Measurements from ENCODE around the gene NPFFR1.

NPFFR1 gene

DNA sequence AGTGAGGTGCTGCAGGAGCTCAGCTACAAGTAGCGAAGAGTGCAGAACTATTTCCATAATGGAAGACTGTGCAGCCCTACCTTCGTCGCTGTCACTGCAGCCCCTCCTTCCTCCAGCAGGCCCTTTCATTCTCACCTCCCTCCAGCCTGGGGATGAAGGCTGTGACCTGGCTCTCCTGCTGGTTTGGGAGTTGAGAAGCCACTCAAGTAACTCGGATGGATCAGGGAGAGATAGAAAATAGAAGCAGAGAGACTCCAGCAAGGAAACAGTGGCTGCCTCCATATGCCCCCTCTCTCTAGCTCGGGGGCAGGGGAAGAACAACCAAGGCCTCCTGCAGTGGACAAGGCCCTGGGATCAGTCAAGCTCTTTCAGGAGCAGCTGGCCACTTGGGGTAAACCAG is 37.4 kb upstream of the NPFFR1 start:
- no peak for TF ChIP-seq GATA2 (IDR thresholded peaks at IDR 0.05; ENCODE audit: low read depth, low read length)
- TF ChIP-seq GATA3 (IDR thresholded peaks at IDR 0.05; ENCODE audit: low read depth, low read length), result no peak

DNA sequence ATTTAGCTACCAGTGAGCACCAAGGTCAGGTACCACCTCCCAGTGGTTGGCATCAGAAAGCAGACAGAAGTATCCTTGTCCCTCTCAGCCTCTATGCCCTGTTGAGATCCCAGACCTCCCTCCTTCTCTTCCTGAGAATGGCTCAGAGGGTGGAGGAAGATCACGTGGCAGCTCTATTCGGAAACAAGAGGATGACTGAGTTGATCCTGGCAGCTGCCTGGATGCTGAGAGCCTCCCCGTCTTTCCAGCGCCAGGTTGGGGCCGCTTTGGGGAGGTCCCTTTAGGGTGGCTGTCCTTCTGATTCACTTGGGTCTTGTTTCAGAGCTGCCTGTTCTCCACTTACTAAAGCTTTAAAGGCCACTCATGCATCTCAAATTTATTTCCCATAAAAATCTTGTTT is 36.9 kb upstream of the NPFFR1 start:
- TF ChIP-seq GATA3 (IDR thresholded peaks at IDR 0.05; ENCODE audit: low read depth, low read length) (no peak), GATA2 (IDR thresholded peaks at IDR 0.05; ENCODE audit: low read depth, low read length) (no peak)

DNA sequence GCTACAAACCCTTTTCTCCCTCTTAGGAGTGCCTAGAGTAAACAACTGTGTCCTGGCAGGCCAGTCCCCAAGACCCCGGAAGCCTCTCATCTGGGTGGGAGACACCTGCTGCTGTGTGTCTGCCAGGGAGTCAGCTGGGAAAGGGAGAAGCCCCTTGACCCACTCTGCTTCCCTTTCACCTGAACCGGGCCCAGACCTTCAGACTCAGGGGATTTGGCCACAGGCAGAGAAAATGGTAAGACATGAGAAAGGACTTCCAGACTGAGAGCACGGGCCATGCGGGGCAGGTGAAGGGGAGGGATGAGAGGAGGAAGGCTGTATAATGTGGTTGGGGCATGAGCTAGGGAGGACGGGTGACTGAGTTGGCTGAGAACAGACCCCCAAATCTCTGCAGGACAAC is 36.0 kb upstream of the NPFFR1 start:
- TF ChIP-seq GATA3 (IDR thresholded peaks at IDR 0.05; ENCODE audit: low read depth, low read length) (no peak), GATA2 (IDR thresholded peaks at IDR 0.05; ENCODE audit: low read depth, low read length) (no peak)

DNA sequence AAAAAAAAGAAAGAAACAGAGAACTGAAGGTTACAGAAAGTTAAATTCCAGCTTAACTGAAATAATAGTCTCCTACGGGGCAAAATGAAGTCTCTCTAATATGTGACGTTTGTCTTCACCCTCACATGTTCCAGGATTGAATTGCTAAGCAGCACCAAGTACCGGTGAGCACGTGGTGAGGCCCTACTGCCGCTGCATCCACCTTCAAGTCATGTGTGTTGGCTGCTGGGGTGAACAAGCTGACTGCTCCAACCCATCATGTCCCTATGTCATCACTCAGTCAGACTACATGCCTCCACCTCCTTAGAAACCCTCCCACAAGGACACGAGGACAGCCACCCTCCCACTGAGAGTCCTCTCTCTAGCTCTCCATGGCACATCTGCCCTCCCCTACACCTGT is 35.4 kb upstream of the NPFFR1 start:
- TF ChIP-seq GATA3 (IDR thresholded peaks at IDR 0.05; ENCODE audit: low read depth, low read length) (no peak), GATA2 (IDR thresholded peaks at IDR 0.05; ENCODE audit: low read depth, low read length) (no peak)

DNA sequence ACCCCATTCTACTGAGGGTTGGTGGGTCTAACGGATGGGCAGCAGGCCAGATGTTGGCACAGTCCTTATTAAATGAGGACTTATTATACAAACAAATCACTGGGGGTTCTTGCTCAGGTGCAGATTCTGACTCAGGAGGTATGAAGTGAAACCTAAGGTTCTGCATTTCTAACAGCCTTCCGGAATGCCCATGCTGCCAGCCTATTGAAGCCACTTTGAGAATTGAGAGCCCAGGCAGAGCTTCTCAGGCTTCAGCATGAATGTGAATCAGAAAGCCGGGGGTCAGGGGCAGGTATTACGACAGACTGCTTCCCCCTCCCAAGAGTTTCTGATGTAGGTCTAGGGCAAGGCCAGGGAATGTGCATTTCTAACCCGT is 34.1 kb upstream of the NPFFR1 start:
- TF ChIP-seq GATA2 (IDR thresholded peaks at IDR 0.05; ENCODE audit: low read depth, low read length) (no peak), GATA3 (IDR thresholded peaks at IDR 0.05; ENCODE audit: low read depth, low read length) (no peak)

DNA sequence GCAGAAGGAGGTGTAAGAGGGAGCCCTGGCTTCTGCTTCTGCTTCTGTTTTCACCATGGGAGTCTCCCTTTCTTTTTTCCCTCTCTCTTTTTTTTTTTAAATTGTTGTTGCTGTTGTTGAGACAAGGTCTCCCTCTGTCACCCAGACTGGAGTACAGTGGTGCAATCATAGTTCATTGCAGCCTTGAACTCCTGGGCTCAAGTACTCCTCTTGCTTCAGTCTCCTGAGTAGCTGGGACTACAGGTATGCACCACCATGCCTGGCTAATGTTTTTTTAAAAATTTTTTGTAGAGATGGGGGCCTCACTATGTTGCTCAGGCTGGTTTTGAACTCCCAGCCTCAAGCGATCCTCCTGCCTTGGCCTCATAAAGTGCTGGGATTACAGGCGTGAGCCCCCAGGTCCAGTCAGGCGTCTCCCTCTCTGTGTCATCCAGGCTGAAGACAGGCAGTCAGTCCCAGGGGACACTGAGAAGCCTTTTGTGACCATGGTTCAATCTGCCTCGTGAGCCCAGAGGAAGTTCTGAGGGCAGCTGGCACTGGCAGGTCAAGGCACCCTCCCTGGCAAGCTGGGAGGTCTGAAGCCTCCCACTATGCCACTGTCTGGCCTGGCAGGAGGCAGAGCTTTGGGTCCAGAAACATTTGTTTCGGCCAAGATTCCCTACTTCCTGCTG is 33.6 kb upstream of the NPFFR1 start:
- TF ChIP-seq GATA2 (IDR thresholded peaks at IDR 0.05; ENCODE audit: low read depth, low read length), result no peak
- no peak for TF ChIP-seq GATA3 (IDR thresholded peaks at IDR 0.05; ENCODE audit: low read depth, low read length)

DNA sequence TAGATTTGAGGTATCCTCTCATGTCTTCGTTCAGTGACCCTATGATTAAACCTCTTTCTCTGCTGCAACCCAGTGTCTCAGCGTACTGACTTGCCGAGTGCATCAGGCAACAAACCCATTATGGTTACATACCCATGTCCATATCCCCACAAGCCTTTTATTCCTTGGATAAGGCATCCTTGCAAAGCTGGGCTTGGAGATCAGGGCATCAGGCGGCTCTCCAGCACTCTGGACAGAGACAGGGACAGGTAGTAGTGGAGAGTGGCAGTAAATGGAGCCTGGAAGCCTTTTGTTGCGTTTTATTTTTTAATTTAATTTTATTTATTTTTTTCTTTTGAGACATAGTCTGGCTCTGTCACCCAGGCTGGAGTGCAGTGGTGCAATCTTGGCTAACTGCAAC is 32.0 kb upstream of the NPFFR1 start:
- TF ChIP-seq GATA2 (IDR thresholded peaks at IDR 0.05; ENCODE audit: low read depth, low read length), result no peak
- no peak for TF ChIP-seq GATA3 (IDR thresholded peaks at IDR 0.05; ENCODE audit: low read depth, low read length)

DNA sequence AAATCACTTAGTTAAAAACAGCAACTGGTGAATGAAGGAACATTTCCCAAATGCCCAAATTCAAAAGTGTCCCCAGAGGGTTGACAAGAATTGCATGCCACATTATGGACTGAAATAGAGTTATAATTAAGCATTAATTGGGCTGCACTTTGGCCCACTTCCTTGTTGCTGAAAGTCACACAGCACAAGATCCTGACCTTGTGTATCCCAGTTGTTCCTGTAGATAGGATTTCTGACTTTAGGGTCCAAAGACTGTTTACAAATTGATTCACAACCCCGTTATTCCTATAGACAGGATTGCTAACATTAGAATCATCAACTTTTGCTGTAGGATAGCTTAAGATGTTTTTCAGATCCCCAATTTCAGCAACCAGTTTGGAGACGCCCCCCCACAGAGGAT is 31.5 kb upstream of the NPFFR1 start:
- TF ChIP-seq GATA2 (IDR thresholded peaks at IDR 0.05; ENCODE audit: low read depth, low read length), result no peak
- TF ChIP-seq GATA3 (IDR thresholded peaks at IDR 0.05; ENCODE audit: low read depth, low read length), result no peak

DNA sequence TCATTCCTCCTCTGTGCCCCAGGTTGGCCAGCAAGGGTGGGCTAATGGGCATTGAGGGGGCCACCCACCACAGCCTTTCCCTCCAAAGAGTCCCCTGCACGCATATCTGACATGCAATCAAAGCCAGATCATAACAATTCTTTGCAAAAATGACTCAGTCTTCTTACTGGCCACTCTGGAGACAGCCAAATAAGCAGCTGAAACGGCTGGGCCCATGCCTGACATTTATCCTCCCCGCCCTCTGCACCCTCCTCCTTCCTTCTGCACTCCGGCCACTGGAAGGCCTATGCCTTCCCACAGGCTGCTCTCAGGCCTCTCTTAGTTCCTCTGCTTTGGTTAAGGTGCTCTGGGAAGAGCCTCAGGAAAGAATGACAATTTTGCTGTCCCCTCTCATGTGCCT is 29.2 kb upstream of the NPFFR1 start:
- no peak for TF ChIP-seq GATA2 (IDR thresholded peaks at IDR 0.05; ENCODE audit: low read depth, low read length)
- no peak for TF ChIP-seq GATA3 (IDR thresholded peaks at IDR 0.05; ENCODE audit: low read depth, low read length)

DNA sequence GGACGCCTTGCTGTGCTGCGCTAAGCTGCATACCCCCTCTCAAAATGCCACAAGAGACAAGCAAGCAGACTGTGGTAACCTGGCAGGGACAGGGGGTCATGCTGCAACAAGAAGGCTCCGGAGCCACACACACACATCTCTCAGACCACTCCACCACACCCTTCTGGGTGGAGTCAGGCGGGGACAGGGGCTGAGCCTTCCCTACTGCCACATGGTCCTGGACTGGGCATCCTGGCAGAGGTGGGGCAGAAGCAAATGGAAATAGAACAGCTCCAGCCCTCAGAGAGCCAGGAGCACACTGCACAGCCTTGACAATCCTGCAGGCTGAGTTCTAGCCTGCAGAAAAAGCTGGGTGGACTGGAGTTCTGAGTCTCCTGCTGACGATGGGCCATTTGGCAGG is 28.4 kb upstream of the NPFFR1 start:
- TF ChIP-seq GATA2 (IDR thresholded peaks at IDR 0.05; ENCODE audit: low read depth, low read length), result no peak
- no peak for TF ChIP-seq GATA3 (IDR thresholded peaks at IDR 0.05; ENCODE audit: low read depth, low read length)

DNA sequence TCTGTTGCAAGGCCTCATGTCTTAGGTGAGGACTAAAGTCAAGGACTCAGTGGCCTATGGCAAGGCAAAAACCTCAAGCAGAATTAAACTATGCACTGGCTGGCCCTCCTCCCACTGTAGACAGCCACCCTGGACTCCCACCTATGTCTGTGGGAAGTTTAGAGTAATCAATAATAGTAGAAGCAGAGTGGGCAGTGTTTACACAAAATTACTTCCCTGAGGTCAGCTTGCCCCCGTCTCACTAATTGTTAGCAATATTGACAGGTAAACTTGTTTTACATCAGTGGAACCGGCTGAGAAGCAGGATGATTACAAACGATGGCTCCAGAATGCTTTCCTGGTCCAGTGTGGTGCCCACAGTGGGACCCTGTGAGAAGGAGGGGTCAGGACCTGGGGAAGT is 27.9 kb upstream of the NPFFR1 start:
- TF ChIP-seq GATA2 (IDR thresholded peaks at IDR 0.05; ENCODE audit: low read depth, low read length), result no peak
- no peak for TF ChIP-seq GATA3 (IDR thresholded peaks at IDR 0.05; ENCODE audit: low read depth, low read length)

DNA sequence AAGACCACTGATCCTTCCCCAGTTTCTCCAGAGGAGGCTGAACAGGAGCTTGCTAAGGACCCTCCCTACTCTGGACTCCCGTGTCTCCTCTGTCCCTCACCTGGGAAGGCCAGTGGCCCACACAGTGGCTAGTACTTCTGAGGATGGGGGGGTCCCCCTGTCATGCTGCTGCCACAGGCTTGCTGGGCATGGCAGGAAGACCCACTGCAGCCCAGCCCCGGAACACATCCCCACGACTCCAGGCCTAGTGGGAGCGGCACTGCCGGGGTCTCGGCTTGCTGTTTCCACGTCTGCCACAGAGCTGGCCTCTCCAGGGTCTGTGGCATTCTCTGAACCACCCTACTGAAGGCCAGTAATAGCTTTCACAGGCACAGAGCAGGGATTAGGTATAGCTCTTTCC is 25.9 kb upstream of the NPFFR1 start:
- no peak for TF ChIP-seq GATA2 (IDR thresholded peaks at IDR 0.05; ENCODE audit: low read depth, low read length)
- no peak for TF ChIP-seq GATA3 (IDR thresholded peaks at IDR 0.05; ENCODE audit: low read depth, low read length)

DNA sequence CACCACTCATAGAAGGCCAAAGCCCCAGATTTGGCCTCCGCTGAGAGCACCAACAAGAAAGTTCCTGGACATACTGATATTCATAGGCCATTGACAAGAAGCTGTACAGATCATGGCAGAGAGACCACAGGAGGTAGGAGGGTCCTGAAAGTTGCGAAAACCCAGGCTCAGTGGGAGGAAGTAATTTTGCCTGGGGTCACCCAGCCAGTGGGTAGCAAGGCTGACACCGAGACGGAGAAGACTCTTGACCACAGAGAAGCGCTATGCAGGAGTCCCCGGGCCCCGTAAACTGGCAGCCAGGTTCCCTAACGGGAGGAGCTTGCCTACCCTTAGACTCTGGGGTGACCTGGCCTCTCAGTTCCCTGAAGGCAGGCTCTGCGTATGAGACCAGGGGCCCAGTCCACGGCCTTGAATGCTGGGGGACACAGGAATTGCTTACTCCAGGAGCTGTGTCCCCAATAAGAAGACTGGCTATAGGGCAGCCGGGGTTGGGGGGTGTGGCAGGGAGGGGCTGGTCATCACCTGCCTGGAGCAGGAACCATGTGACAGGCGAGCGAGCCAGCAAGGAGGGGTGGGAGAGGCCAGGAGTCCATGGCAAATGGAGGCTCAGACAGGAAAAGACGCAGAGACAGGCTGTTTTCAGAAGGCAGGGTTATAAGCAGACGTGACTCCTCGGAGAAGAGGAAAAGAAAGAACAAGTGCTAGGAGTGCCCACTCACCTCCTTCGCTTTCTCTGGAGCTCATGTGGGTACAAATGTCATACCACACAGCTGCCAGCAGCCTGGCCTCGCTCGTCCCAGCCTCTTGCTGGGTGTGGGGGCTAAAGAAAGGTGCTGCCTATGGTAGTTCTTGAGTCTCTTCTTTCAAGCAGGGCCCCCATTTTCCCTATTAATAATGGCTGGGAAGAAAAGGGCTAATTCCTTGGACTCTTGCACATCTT is 24.6 kb upstream of the NPFFR1 start:
- TF ChIP-seq GATA2 (IDR thresholded peaks at IDR 0.05; ENCODE audit: low read depth, low read length) (no peak), GATA3 (IDR thresholded peaks at IDR 0.05; ENCODE audit: low read depth, low read length) (no peak)

DNA sequence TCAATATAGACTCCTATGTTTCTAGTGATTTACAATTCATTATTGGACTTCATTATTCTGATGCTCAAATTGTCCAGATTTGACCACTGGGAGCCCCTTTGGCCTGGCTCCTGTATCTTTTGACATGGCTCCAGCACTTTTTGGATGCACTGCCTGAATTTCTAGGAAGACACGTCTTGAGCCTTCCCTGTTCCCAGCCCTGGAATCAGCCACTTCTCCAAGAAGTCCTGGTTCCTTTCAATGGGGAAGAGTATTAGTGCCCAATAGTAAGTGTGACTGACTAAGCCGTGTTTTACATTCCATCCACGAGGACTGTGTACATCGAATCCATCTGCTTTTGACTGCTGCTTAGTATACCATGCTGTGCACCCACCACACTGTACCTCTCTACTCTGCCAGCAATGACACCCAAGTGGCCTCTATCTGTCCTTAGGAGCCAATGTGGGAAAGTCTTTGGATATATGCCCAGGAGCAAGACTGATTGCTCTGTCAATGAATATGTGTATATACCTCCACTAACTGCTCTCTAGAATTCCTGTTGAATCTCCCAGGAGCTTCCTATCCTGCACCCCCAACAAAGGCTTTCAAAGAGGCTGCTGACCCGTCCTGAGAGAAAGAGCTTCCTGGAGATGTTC is 23.2 kb upstream of the NPFFR1 start:
- TF ChIP-seq GATA3 (IDR thresholded peaks at IDR 0.05; ENCODE audit: low read depth, low read length) (no peak), GATA2 (IDR thresholded peaks at IDR 0.05; ENCODE audit: low read depth, low read length) (no peak)
